ENCODE results near the gene FRA10AC1. TPM values are rescaled to one million over a fixed set of nuclear protein-coding genes. Genes with fewer than 3 reads are reported as not detected.

The FRA10AC1 gene
- total and polyA plus RNA-seq, 2 of the 4 experiments (the other 2 are of a cell fraction), result 1.6 to 4.9 TPM

DNA sequence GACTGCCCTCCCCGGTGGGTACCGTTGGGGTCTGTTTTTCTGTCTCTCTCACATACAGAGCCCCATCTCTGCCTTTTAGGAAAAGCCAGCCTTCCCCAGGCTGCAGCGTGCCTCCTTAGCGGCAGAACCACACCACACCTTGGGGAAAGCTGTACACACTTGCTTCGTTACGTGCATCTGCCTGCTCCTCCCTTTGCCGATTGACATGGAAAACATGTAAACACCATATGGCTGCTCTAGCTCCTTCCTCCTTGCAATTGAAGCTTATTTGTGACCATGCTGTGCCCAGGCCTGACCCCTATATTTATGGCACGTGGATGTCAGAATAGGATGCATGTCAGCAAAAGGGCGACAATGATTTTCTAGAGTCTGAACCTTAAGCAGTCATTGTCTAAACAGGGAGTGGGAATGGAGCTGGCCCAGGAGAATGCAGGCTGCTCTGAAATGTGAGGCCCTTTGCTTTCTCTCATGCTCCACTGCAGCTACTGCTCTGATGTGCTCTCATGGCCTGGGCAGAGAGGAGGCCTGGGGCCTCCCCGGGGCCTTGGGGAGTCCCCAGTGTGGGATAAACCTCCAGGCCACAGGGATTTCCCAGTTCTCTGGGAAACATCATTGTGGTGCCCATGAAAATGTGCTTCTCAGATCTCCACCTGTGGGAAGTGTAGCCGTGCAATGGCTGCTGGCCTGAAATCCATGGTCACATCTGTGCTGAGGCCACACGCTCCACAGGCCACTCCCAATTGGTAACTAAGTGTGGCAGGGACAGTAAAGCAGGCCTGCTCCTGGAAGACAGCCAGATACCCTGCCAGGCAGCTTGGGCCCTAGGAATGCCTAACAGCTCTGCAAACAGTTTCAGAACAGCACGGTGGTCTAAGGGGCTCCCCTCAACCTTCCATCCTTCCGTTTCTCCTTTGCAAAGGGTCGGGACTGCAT lies 71.5 kb downstream of the FRA10AC1 start:
- in situ Hi-C loops (cut with MboI; ENCODE audit: low sequenced_read_pairs), result no loop called here
- no peak overlapping the region for H2BK15ac ChIP-seq (ENCODE audit: low read depth, low read length)
- no peak overlapping the region for H3K14ac ChIP-seq (replicated peaks; ENCODE audit: low read depth, low read length)
- ChIA-PET POLR2A (ENCODE audit: unreplicated experiment) (no interaction called here), CTCF (no interaction called here)
- no peak for TF ChIP-seq RAD21 (IDR thresholded peaks at IDR 0.05; ENCODE audit: low read length)
- TF ChIP-seq MXI1 (IDR thresholded peaks at IDR 0.05; ENCODE audit: borderline replicate concordance, low read depth, low read length), result no peak
- no peak for TF ChIP-seq RFX5 (IDR thresholded peaks at IDR 0.05; ENCODE audit: low read depth, low read length)
- TF ChIP-seq, protein P1, sequence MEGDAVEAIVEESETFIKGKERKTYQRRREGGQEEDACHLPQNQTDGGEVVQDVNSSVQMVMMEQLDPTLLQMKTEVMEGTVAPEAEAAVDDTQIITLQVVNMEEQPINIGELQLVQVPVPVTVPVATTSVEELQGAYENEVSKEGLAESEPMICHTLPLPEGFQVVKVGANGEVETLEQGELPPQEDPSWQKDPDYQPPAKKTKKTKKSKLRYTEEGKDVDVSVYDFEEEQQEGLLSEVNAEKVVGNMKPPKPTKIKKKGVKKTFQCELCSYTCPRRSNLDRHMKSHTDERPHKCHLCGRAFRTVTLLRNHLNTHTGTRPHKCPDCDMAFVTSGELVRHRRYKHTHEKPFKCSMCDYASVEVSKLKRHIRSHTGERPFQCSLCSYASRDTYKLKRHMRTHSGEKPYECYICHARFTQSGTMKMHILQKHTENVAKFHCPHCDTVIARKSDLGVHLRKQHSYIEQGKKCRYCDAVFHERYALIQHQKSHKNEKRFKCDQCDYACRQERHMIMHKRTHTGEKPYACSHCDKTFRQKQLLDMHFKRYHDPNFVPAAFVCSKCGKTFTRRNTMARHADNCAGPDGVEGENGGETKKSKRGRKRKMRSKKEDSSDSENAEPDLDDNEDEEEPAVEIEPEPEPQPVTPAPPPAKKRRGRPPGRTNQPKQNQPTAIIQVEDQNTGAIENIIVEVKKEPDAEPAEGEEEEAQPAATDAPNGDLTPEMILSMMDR (conservative IDR thresholded peaks at IDR 0.05; ENCODE audit: low read depth, low read length), result no peak
- TF ChIP-seq, protein P2, sequence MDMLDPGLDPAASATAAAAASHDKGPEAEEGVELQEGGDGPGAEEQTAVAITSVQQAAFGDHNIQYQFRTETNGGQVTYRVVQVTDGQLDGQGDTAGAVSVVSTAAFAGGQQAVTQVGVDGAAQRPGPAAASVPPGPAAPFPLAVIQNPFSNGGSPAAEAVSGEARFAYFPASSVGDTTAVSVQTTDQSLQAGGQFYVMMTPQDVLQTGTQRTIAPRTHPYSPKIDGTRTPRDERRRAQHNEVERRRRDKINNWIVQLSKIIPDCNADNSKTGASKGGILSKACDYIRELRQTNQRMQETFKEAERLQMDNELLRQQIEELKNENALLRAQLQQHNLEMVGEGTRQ (IDR thresholded peaks at IDR 0.05; ENCODE audit: low read depth, low read length), result no peak
- no peak for TF ChIP-seq CHD1 (IDR thresholded peaks at IDR 0.05; ENCODE audit: low read depth, low read length)
- TF ChIP-seq, protein P3, sequence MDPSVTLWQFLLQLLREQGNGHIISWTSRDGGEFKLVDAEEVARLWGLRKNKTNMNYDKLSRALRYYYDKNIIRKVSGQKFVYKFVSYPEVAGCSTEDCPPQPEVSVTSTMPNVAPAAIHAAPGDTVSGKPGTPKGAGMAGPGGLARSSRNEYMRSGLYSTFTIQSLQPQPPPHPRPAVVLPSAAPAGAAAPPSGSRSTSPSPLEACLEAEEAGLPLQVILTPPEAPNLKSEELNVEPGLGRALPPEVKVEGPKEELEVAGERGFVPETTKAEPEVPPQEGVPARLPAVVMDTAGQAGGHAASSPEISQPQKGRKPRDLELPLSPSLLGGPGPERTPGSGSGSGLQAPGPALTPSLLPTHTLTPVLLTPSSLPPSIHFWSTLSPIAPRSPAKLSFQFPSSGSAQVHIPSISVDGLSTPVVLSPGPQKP (IDR thresholded peaks at IDR 0.05; ENCODE audit: borderline replicate concordance, low read depth, low read length), result no peak
- TF ChIP-seq CEBPB (IDR thresholded peaks at IDR 0.05; ENCODE audit: low read depth, low read length), result no peak
- no peak for TF ChIP-seq BHLHE40 (IDR thresholded peaks at IDR 0.05; ENCODE audit: low read depth, low read length)
- no peak for TF ChIP-seq MAFK (IDR thresholded peaks at IDR 0.05; ENCODE audit: low read depth, low read length)
- no peak for TF ChIP-seq RCOR1 (IDR thresholded peaks at IDR 0.05; ENCODE audit: insufficient replicate concordance, low read length)
- TF ChIP-seq MAZ (IDR thresholded peaks at IDR 0.05; ENCODE audit: borderline replicate concordance, low read depth, low read length), result no peak
- TF ChIP-seq SMC3 (IDR thresholded peaks at IDR 0.05; ENCODE audit: low read depth, low read length), result no peak
- no peak for TF ChIP-seq NFE2L2 (IDR thresholded peaks at IDR 0.05; ENCODE audit: low read depth, low read length)
- DNase-seq (no peak), ATAC-seq (ENCODE audit: low read depth) (no peak)
- H3K18ac ChIP-seq (ENCODE audit: low read depth, low read length), result no peak overlapping the region
- dilution Hi-C loops (cut with HindIII; ENCODE audit: low sequenced_read_pairs, unreplicated experiment), result no loop called here
- H4K5ac ChIP-seq (ENCODE audit: low read depth, low read length), result no peak overlapping the region
- no peak overlapping the region for H3K9ac ChIP-seq (ENCODE audit: low read depth, low read length)
- no peaks in the 10 kb centered on the region for H3K4me1 ChIP-seq (ENCODE audit: control insufficient read depth, insufficient read depth, low read length)
- BruUV-seq (replicated peaks), result no TSS peak
- H3K36me3 ChIP-seq (ENCODE audit: control insufficient read depth, insufficient read depth, low read length), result no peaks in the 10 kb centered on the region
- intact Hi-C loops (cut with micrococcal nuclease), result no loop called here
- H2AK5ac ChIP-seq (ENCODE audit: low read depth, low read length), result no peak overlapping the region
- no peak overlapping the region for H3K27ac ChIP-seq (ENCODE audit: insufficient read depth, low read length)
- no peak overlapping the region for H2BK120ac ChIP-seq (ENCODE audit: low read depth, low read length)
- no peak overlapping the region for H3K56ac ChIP-seq (ENCODE audit: extremely low read depth, insufficient read depth, low read length)
- no peak overlapping the region for H2BK20ac ChIP-seq (ENCODE audit: low read depth, low read length)
- no peak overlapping the region for H3K4me3 ChIP-seq (ENCODE audit: insufficient read depth, low read depth, low read length)
- no peak overlapping the region for H3K4ac ChIP-seq (ENCODE audit: low read depth, low read length)
- H2AFZ ChIP-seq (replicated peaks; ENCODE audit: low read length, poor library complexity), result no peak overlapping the region
- H3K23ac ChIP-seq (ENCODE audit: low read depth, low read length), result no peak overlapping the region
- 64% methylated on average over 5 of the region's 15 CpGs; no CpG with 5 or more reads in 1 of the 2 experiments for WGBS, 2 experiments (ENCODE audit: extremely low coverage in 2 of 2, insufficient read length in 1 of 2)
- H3K4me2 ChIP-seq (ENCODE audit: low read depth, low read length), result no peak overlapping the region
- H2AK9ac ChIP-seq (replicated peaks; ENCODE audit: low read depth, low read length, poor library complexity), result no peak overlapping the region
- H2BK5ac ChIP-seq (ENCODE audit: low read depth, low read length, poor library complexity, severe bottlenecking), result no peak overlapping the region
- H3K27me3 ChIP-seq (ENCODE audit: control insufficient read depth, insufficient read depth, low read length), result peaks cover 13% of the 10 kb centered on the region
- H4K8ac ChIP-seq (ENCODE audit: low read depth in 2 of 2, low read length in 2 of 2), result no peak overlapping the region
- H3K9me1 ChIP-seq (ENCODE audit: insufficient read depth, low read length), result no peaks in the 10 kb centered on the region
- H4K20me1 ChIP-seq (ENCODE audit: insufficient read depth, low read length), result no peaks in the 10 kb centered on the region
- no peak overlapping the region for H4K91ac ChIP-seq (ENCODE audit: insufficient read depth, low read depth, low read length)
- no peaks in the 10 kb centered on the region for H3K9me3 ChIP-seq (ENCODE audit: control insufficient read depth, insufficient read depth, low read length)
- H3K79me1 ChIP-seq (ENCODE audit: low read depth in 1 of 2, low read length in 2 of 2), result no peaks in the 10 kb centered on the region
